ENCODE results near the gene ALDH1L1. TPM values are rescaled to one million over a fixed set of nuclear protein-coding genes. Genes with fewer than 3 reads are reported as not detected.

The ALDH1L1 gene
- total and polyA plus RNA-seq, 2 experiments from 2014 or later, result 1.0 to 1.3 TPM

- no peak overlapping the region for H3K27ac ChIP-seq (ENCODE audit: low read depth)
- TF ChIP-seq, protein P1, sequence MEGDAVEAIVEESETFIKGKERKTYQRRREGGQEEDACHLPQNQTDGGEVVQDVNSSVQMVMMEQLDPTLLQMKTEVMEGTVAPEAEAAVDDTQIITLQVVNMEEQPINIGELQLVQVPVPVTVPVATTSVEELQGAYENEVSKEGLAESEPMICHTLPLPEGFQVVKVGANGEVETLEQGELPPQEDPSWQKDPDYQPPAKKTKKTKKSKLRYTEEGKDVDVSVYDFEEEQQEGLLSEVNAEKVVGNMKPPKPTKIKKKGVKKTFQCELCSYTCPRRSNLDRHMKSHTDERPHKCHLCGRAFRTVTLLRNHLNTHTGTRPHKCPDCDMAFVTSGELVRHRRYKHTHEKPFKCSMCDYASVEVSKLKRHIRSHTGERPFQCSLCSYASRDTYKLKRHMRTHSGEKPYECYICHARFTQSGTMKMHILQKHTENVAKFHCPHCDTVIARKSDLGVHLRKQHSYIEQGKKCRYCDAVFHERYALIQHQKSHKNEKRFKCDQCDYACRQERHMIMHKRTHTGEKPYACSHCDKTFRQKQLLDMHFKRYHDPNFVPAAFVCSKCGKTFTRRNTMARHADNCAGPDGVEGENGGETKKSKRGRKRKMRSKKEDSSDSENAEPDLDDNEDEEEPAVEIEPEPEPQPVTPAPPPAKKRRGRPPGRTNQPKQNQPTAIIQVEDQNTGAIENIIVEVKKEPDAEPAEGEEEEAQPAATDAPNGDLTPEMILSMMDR (conservative IDR thresholded peaks at IDR 0.05; ENCODE audit: low read depth in 2 of 2), result no peak
- TF ChIP-seq ZNF114 (CRISPR knock-in tag; IDR thresholded peaks at IDR 0.05) (no peak), POLR2AphosphoS5 (IDR thresholded peaks at IDR 0.05; ENCODE audit: low read depth) (no peak), EZH2phosphoT487 (IDR thresholded peaks at IDR 0.05; ENCODE audit: unreplicated experiment) (no peak), REST (IDR thresholded peaks at IDR 0.05; ENCODE audit: unreplicated experiment) (no peak), ZNF331 (CRISPR knock-in tag; IDR thresholded peaks at IDR 0.05; ENCODE audit: low read depth) (no peak), STAT1 (IDR thresholded peaks at IDR 0.05; ENCODE audit: unreplicated experiment) (no peak), NANOG (IDR thresholded peaks at IDR 0.05; ENCODE audit: borderline replicate concordance) (no peak), ETS1 (IDR thresholded peaks at IDR 0.05) (no peak), EZH2 (IDR thresholded peaks at IDR 0.05; ENCODE audit: low read depth, unreplicated experiment) (no peak), ZNF462 (CRISPR knock-in tag; IDR thresholded peaks at IDR 0.05) (no peak), CREB1 (CRISPR knock-in tag; IDR thresholded peaks at IDR 0.05; ENCODE audit: low read depth) (no peak), JUNB (IDR thresholded peaks at IDR 0.05; ENCODE audit: unreplicated experiment) (no peak)
Measured at GRCh38 chr3:126146525-126147146, 33.8 kb downstream of the ALDH1L1 start.

More at GRCh38 chr3:126146525-126147146, 33.8 kb downstream of the ALDH1L1 start:
- Histone ChIP-seq H3K4me1 (ENCODE audit: insufficient read depth) (no peaks in the 10 kb centered on the region), H3K9me2 (ENCODE audit: insufficient read depth) (peaks cover 3% of the 10 kb centered on the region; the same call in 1 of the 2 replicates), H3K27me3 (ENCODE audit: insufficient read depth) (no peaks in the 10 kb centered on the region), H3F3A (replicated peaks; ENCODE audit: low read depth) (no peaks in the 10 kb centered on the region), H4K20me1 (replicated peaks; ENCODE audit: insufficient read depth) (no peaks in the 10 kb centered on the region), H3K4me2 (no peak overlapping the region), H3K4me3 (no peak overlapping the region), H3K36me3 (ENCODE audit: insufficient read depth) (no peaks in the 10 kb centered on the region), H2AFZ (no peak overlapping the region), H3K79me2 (replicated peaks; ENCODE audit: insufficient read depth) (no peaks in the 10 kb centered on the region)
- no peak overlapping the region for H3K27ac Mint-ChIP-seq
- no peaks in the 10 kb centered on the region; the same call in 2 of the 3 replicates for H3K4me1 Mint-ChIP-seq
- H3K27me3 Mint-ChIP-seq (ENCODE audit: insufficient read depth, low read depth, poor library complexity), result peaks cover 6% of the 10 kb centered on the region
- no peaks in the 10 kb centered on the region; the same call in 2 of the 3 replicates for H3K36me3 Mint-ChIP-seq (ENCODE audit: low read depth)
- H3K4me3 Mint-ChIP-seq, result no peak overlapping the region
- H3K9me3 Mint-ChIP-seq, result peaks cover 2% of the 10 kb centered on the region; the same call in 2 of the 3 replicates
- DNase-seq (ENCODE audit: low spot score), result no peak
- no peak for ATAC-seq
